ENCODE data around the gene HMCES. TPM values are rescaled to one million over a fixed set of nuclear protein-coding genes. Genes with fewer than 3 reads are reported as not detected.

HMCES gene
- total and polyA plus RNA-seq, 4 donors, result 13.7 to 18.2 (median 15.3) TPM

GRCh38 chr3:129277829-129278271 is 820 bp upstream of the HMCES start:
- H3K27me3 ChIP-seq (ENCODE audit: control insufficient read depth in 4 of 4, insufficient read depth in 4 of 4, low read length in 3 of 4), result no peaks in the 10 kb centered on the region
- no peak for DNase-seq (ENCODE audit: low spot score)
- peaks cover 10 to 39% (median 37%) of the 10 kb centered on the region in 4 donors for H3K36me3 ChIP-seq (ENCODE audit: control insufficient read depth in 4 of 4, insufficient read depth in 3 of 4, low read depth in 1 of 4, low read length in 3 of 4)
- H3K4me1 ChIP-seq (ENCODE audit: control insufficient read depth in 4 of 4, insufficient read depth in 4 of 4, low read length in 3 of 4), result peaks cover 2 to 28% (median 22%) of the 10 kb centered on the region in 4 donors
- H3K27ac ChIP-seq (ENCODE audit: low read depth in 1 of 2, low read length in 2 of 2), result peak overlapping the region; percentile 95 to 97
- 79% methylated on average over 11 of the region's 11 CpGs for WGBS
- no peaks in the 10 kb centered on the region for H3K9me3 ChIP-seq (ENCODE audit: control insufficient read depth in 4 of 4, low read length in 3 of 4)
- TF ChIP-seq FOXA1 (IDR thresholded peaks at IDR 0.05) (no peak), NR2F2 (IDR thresholded peaks at IDR 0.05) (no peak), FOXA2 (IDR thresholded peaks at IDR 0.05) (no peak), EGR1 (IDR thresholded peaks at IDR 0.05; ENCODE audit: low read depth in 2 of 2) (no peak), HNF4G (IDR thresholded peaks at IDR 0.05) (no peak), CTCF (IDR thresholded peaks at IDR 0.05; ENCODE audit: low read depth, low read length, missing input control) (no peak), HNF4A (conservative IDR thresholded peaks at IDR 0.05) (no peak), ATF3 (IDR thresholded peaks at IDR 0.05) (no peak), REST (IDR thresholded peaks at IDR 0.05) (no peak), GABPA (IDR thresholded peaks at IDR 0.05 in 1 of 2, conservative IDR thresholded peaks at IDR 0.05 in 1 of 2) (no peak), YY1 (IDR thresholded peaks at IDR 0.05) (no peak), JUND (IDR thresholded peaks at IDR 0.05) (no peak), RAD21 (IDR thresholded peaks at IDR 0.05) (no peak)
- H3K9ac ChIP-seq (ENCODE audit: low read depth in 1 of 2, low read length in 2 of 2), result peak overlapping the region in 1 of 2 donors; percentile 37
- no peak overlapping the region for H3K4me3 ChIP-seq (ENCODE audit: low read depth in 1 of 3, low read length in 3 of 3)

- H3K27ac ChIP-seq (ENCODE audit: low read depth in 1 of 2, low read length in 2 of 2), result peak overlapping the region; percentile 95 to 97
- peak in 1 of 2 donors; percentile 53 for TF ChIP-seq HNF4A (conservative IDR thresholded peaks at IDR 0.05)
- no peak for TF ChIP-seq NR2F2 (IDR thresholded peaks at IDR 0.05)
- peak; percentile 37 for TF ChIP-seq ZBTB33 (IDR thresholded peaks at IDR 0.05)
- no peaks in the 10 kb centered on the region for H3K9me3 ChIP-seq (ENCODE audit: control insufficient read depth in 4 of 4, low read length in 3 of 4)
- WGBS, result 2% methylated on average over 82 of the region's 82 CpGs
- H3K9ac ChIP-seq (ENCODE audit: low read depth in 1 of 2, low read length in 2 of 2), result peak overlapping the region; percentile 78 to 97
- peak; percentile 56 for DNase-seq (ENCODE audit: low spot score)
- H3K4me3 ChIP-seq (ENCODE audit: low read depth in 1 of 3, low read length in 3 of 3), result peak overlapping the region; percentile 68 to 84 (median 76)
- peaks cover 2 to 39% (median 29%) of the 10 kb centered on the region in 4 donors for H3K4me1 ChIP-seq (ENCODE audit: control insufficient read depth in 4 of 4, insufficient read depth in 4 of 4, low read length in 3 of 4)
- peaks cover 5 to 29% (median 28%) of the 10 kb centered on the region in 4 donors for H3K36me3 ChIP-seq (ENCODE audit: control insufficient read depth in 4 of 4, insufficient read depth in 3 of 4, low read depth in 1 of 4, low read length in 3 of 4)
- H3K27me3 ChIP-seq (ENCODE audit: control insufficient read depth in 4 of 4, insufficient read depth in 4 of 4, low read length in 3 of 4), result no peaks in the 10 kb centered on the region
These were observed 566 bp downstream of the HMCES start for GRCh38 chr3:129278966-129279906.
